ENCODE measurements around the gene PIK3CB.
A peak's percentile ranks its signal among the peaks of the same experiment; 100 is the strongest.
"Not testable (repeated sequence)": the region's sequence is repeated elsewhere in the genome, so short reads cannot be mapped to it uniquely, and the experiment has no call there.

Gene PIK3CB

GRCh38 chr3:138624518-138624917, 210.2 kb downstream of the PIK3CB start:
- no peak overlapping the region for H3K4me3 Mint-ChIP-seq
- H3K36me3 Mint-ChIP-seq = peaks cover 12% of the 10 kb centered on the region
- H3K27ac Mint-ChIP-seq = no peak overlapping the region
- no peaks in the 10 kb centered on the region for H3K4me1 Mint-ChIP-seq (ENCODE audit: low read depth)
- no peaks in the 10 kb centered on the region for H3K27me3 Mint-ChIP-seq
- H3K9me3 Mint-ChIP-seq (ENCODE audit: low read depth) = no peaks in the 10 kb centered on the region

- no peak overlapping the region for H3K27ac Mint-ChIP-seq
- no peaks in the 10 kb centered on the region for H3K4me1 Mint-ChIP-seq (ENCODE audit: low read depth)
- no peaks in the 10 kb centered on the region for H3K9me3 Mint-ChIP-seq (ENCODE audit: low read depth)
- H3K27me3 Mint-ChIP-seq = no peaks in the 10 kb centered on the region
- no peak overlapping the region for H3K4me3 Mint-ChIP-seq
- H3K36me3 Mint-ChIP-seq = peaks cover 8% of the 10 kb centered on the region
Observed at GRCh38 chr3:138620431-138620830, 214.3 kb downstream of the PIK3CB start.

GRCh38 chr3:138615462-138615861, 219.3 kb downstream of the PIK3CB start:
- Mint-ChIP-seq H3K9me3 (ENCODE audit: low read depth) (no peaks in the 10 kb centered on the region), H3K4me1 (ENCODE audit: low read depth) (peaks cover 2% of the 10 kb centered on the region), H3K27ac (no peak overlapping the region), H3K27me3 (no peaks in the 10 kb centered on the region), H3K36me3 (peaks cover 6% of the 10 kb centered on the region), H3K4me3 (no peak overlapping the region)

GRCh38 chr3:138609898-138610266, 224.8 kb downstream of the PIK3CB start:
- Mint-ChIP-seq H3K27me3 (no peaks in the 10 kb centered on the region), H3K9me3 (ENCODE audit: low read depth) (no peaks in the 10 kb centered on the region), H3K4me1 (ENCODE audit: low read depth) (peaks cover 14% of the 10 kb centered on the region), H3K36me3 (peaks cover 3% of the 10 kb centered on the region), H3K4me3 (peak overlapping the region; percentile 87), H3K27ac (peak overlapping the region; percentile 88)

GRCh38 chr3:138608322-138609135, 226.2 kb downstream of the PIK3CB start, which contains the start of gene FAIM:
TSS of gene FAIM (plus strand) at chr3:138608771. CDS start at chr3:138619727, 10,956 bp downstream.
- Mint-ChIP-seq H3K27me3 (no peaks in the 10 kb centered on the region), H3K4me3 (peak within 1 kb of the TSS; percentile 87), H3K36me3 (peaks cover 7% of the 10 kb centered on the region), H3K4me1 (ENCODE audit: low read depth) (peaks cover 14% of the 10 kb centered on the region), H3K9me3 (ENCODE audit: low read depth) (no peaks in the 10 kb centered on the region), H3K27ac (peak within 1 kb of the TSS; percentile 88)

- not testable (repeated sequence) for H3K36me3 Mint-ChIP-seq; H3K4me3 Mint-ChIP-seq; H3K27ac Mint-ChIP-seq; H3K9me3 Mint-ChIP-seq (ENCODE audit: low read depth); H3K4me1 Mint-ChIP-seq (ENCODE audit: low read depth); H3K27me3 Mint-ChIP-seq
Observed at GRCh38 chr3:138604106-138604595, 230.6 kb downstream of the PIK3CB start.
